Measurements from ENCODE around the gene RHOT2. TPM values are rescaled to one million over a fixed set of nuclear protein-coding genes. Genes with fewer than 3 reads are reported as not detected.

The RHOT2 gene
- total RNA-seq, 1 experiment from 2014 or later, result 210 TPM

GRCh38 chr16:709566-710499, 41.9 kb downstream of the RHOT2 start:
- Histone ChIP-seq H3K27ac (ENCODE audit: insufficient read length, low read depth, low read length) (no peak overlapping the region), H3K4ac (ENCODE audit: low read depth, low read length) (no peak overlapping the region; the same call in 1 of the 2 replicates), H3K79me1 (ENCODE audit: insufficient read depth, low read depth, low read length, poor library complexity, severe bottlenecking) (no peaks in the 10 kb centered on the region), H3T11ph (ENCODE audit: low read length) (no peak overlapping the region), H4K20me1 (ENCODE audit: control insufficient read depth, insufficient read depth, insufficient read length) (no peaks in the 10 kb centered on the region), H3K14ac (ENCODE audit: insufficient read depth, low read length) (peak overlapping the region; percentile 43; the same call in 1 of the 2 replicates), H3K79me2 (ENCODE audit: insufficient read depth, low read length) (no peaks in the 10 kb centered on the region), H3K27me3 (ENCODE audit: insufficient read depth, low read length) (peaks cover 21% of the 10 kb centered on the region; the same call in 1 of the 2 replicates), H3K4me1 (ENCODE audit: insufficient read depth, low read length) (no peaks in the 10 kb centered on the region), H2BK15ac (ENCODE audit: low read depth, low read length) (no peak overlapping the region), H4K91ac (ENCODE audit: insufficient read length, low read depth, low read length) (no peak overlapping the region), H3K18ac (ENCODE audit: insufficient read length, low read depth, low read length) (peak overlapping the region; percentile 68), H3K23me2 (ENCODE audit: insufficient read length, low read depth, low read length, poor library complexity, severe bottlenecking) (peaks cover 4% of the 10 kb centered on the region), H2BK5ac (ENCODE audit: insufficient read length, low read length) (no peak overlapping the region), H3K9me3 (ENCODE audit: control insufficient read depth, low read depth, low read length) (no peaks in the 10 kb centered on the region), H3K23ac (ENCODE audit: insufficient read length, low read depth, low read length) (no peak overlapping the region), H2AK5ac (ENCODE audit: insufficient read length, low read length) (no peak overlapping the region), H2BK20ac (ENCODE audit: low read depth, low read length, poor library complexity, severe bottlenecking) (no peak overlapping the region), H3K9ac (ENCODE audit: extremely low read depth, insufficient read length, low read length) (no peak overlapping the region), H4K8ac (replicated peaks; ENCODE audit: insufficient read length, low read depth, low read length) (no peak overlapping the region), H3K4me2 (ENCODE audit: insufficient read depth, insufficient read length, low read length) (no peak overlapping the region), H4K5ac (ENCODE audit: insufficient read length, low read depth, low read length) (no peak overlapping the region), H2BK12ac (ENCODE audit: insufficient read length, low read depth, low read length) (no peak overlapping the region), H3K56ac (ENCODE audit: insufficient read length, low read depth, low read length) (no peak overlapping the region), H2BK120ac (ENCODE audit: low read depth, low read length, poor library complexity, severe bottlenecking) (no peak overlapping the region), H2AFZ (ENCODE audit: low read length) (no peak overlapping the region)
- Mint-ChIP-seq H3K4me3 (no peak overlapping the region), H3K9me3 (peaks cover 0 to 2% of the 10 kb centered on the region in 2 experiments; a peak in 2 of 5 replicates), H3K4me1 (peaks cover 3 to 10% of the 10 kb centered on the region in 2 experiments; a peak in 3 of 4 replicates), H3K36me3 (ENCODE audit: insufficient read depth in 1 of 3, low read depth in 3 of 3) (no peaks in the 10 kb centered on the region), H3K27ac (no peak overlapping the region), H3K27me3 (ENCODE audit: low read depth) (peaks cover 78% of the 10 kb centered on the region)
- WGBS (ENCODE audit: extremely low coverage, insufficient read length, low lambda C conversion rate), result no CpG with 5 or more reads among the region's 30 CpGs
- DNase-seq, result peak; percentile 50
- no peak for TF ChIP-seq CTCF (conservative IDR thresholded peaks at IDR 0.05)

All from H9 (cell line).